ENCODE measurements around the gene LRRC4C.

The LRRC4C gene

DNA sequence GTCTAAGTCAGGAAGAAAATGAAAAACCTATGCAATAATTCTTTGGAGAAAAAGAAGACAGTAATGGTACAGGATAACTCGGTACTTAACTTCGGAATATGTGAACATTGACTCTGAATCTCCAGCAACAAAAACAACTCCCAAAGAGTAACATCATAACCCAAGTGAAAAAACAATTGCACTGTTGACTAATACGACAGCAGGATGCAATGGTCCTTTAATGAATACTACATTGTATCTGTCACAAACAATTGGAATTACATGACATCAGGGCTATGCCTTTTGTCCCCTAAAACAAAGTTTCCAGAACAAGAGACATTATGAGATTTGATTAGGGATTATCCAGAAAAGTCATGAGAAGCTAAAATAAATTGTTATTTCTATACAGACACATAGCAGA is 1065.9 kb downstream of the LRRC4C start:
- Mint-ChIP-seq H3K9me3 (peaks cover 15% of the 10 kb centered on the region), H3K27ac (no peak overlapping the region), H3K4me1 (ENCODE audit: low read depth) (no peaks in the 10 kb centered on the region), H3K27me3 (no peaks in the 10 kb centered on the region), H3K36me3 (ENCODE audit: low read depth) (no peaks in the 10 kb centered on the region), H3K4me3 (no peak overlapping the region)
- DNase-seq, result no peak

DNA sequence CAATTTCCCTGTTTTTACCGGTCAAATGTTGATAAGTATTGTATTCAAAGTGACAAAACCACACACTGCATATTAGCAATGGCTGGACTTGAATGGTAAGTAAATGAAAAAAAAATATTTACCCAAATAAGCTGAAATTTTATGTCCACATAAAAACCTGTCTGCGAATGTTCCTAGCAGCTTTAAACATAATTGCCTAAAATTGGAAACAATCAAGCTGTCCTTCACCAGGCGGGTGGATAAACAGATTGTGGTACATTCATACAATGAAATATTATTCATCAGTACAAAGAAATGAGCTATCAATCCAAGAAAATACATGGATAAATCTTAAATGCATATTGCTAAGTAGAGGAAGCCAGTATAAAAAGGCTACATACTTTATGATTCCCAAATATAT is 1067.8 kb downstream of the LRRC4C start:
- no peak for DNase-seq
- no peak overlapping the region for H3K27ac Mint-ChIP-seq
- H3K27me3 Mint-ChIP-seq, result no peaks in the 10 kb centered on the region
- H3K4me3 Mint-ChIP-seq, result no peak overlapping the region
- H3K4me1 Mint-ChIP-seq (ENCODE audit: low read depth), result no peaks in the 10 kb centered on the region
- H3K36me3 Mint-ChIP-seq (ENCODE audit: low read depth), result no peaks in the 10 kb centered on the region
- H3K9me3 Mint-ChIP-seq, result peaks cover 15% of the 10 kb centered on the region

DNA sequence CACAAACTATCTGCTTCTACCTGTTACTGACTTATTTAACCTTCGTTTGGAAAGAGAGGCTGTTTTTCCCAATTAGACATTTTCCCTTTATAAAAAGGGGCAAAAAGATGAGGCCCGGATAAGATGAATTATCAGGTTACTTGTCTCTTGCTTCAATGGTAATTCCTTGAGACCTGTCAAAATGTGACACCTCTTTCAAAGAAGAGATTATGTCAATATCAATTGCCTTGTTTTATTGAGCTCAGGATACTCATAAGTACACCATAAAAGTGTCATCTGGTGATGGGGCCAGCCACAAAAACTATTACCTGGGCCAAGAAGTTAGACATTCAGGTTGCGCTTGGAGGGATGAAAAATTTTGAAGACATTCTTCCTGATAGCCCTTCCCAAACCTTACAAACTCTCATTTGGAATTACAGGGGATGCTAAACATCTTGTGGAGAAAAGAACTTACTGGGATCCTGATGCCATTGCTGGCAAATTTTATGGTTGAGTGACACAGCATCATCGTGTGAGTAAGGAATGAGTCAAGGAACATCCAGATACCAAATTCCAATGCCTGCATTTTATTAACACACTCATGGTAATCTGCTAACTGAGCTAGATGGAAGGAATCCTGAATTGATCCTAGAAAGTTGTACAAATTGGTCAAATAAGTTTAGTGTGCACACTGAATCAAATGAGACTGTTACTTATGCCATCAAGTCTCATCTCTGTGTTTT is 1071.2 kb downstream of the LRRC4C start:
- H3K4me1 Mint-ChIP-seq (ENCODE audit: low read depth), result no peaks in the 10 kb centered on the region
- no peak overlapping the region for H3K27ac Mint-ChIP-seq
- H3K9me3 Mint-ChIP-seq, result peaks cover 18% of the 10 kb centered on the region
- no peaks in the 10 kb centered on the region for H3K36me3 Mint-ChIP-seq (ENCODE audit: low read depth)
- H3K4me3 Mint-ChIP-seq, result no peak overlapping the region
- H3K27me3 Mint-ChIP-seq, result no peaks in the 10 kb centered on the region
- no peak for DNase-seq

DNA sequence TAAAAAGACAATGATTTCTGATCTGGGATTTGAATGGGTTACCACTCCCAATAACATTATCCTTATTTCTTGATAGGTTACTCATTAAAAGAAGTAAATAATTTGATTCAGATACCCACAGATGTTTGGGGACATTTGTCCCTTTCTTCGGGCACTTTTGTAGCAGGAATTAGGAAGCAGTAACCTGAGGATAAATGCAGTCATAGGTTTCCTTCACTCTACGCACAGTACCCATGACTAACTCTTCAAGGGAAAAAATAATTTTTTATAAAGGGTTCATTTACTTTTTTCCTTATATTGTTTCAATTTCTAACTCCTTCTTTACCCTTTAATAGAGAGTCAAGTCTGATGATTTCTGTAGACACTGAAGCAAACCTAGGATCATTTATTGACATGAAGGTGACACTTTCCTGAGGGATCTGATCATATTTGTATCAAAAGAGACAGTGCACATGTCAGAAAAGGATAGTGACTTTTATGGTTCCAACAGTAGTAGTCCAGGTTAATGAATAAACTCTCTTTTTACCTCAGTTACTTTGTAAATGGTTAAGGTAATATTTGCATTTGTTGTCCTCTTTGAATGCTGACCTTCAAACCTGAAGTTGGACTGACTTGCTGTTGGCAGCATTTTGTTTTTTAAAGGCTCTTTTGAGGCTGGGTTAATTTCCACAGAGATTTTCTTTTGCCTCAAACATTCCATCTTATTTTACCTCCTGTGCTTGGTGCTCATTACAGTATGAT is 1072.0 kb downstream of the LRRC4C start:
- Mint-ChIP-seq H3K27ac (no peak overlapping the region), H3K36me3 (ENCODE audit: low read depth) (no peaks in the 10 kb centered on the region), H3K9me3 (peaks cover 16% of the 10 kb centered on the region), H3K4me1 (ENCODE audit: low read depth) (no peaks in the 10 kb centered on the region), H3K27me3 (no peaks in the 10 kb centered on the region), H3K4me3 (no peak overlapping the region)
- no peak for DNase-seq

DNA sequence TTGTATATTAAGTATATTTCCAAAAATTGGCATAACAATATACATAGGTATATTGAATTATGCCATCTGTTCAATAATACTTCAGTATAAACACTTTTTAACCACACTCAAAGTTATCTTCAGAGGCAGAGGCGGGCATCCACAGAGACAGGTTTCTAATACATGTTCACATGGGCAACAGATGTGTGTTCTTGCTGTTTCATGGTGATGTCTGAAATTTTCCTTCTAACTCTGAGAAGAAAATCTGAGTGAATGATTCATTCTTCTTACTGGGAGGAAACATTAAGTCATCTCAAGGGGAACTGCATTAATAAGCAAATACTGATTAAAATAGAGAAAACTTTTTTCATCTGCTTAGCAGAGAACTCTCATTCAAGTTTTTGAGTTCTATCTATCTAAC is 1074.5 kb downstream of the LRRC4C start:
- Mint-ChIP-seq H3K4me3 (no peak overlapping the region), H3K4me1 (ENCODE audit: low read depth) (no peaks in the 10 kb centered on the region), H3K27ac (no peak overlapping the region), H3K27me3 (no peaks in the 10 kb centered on the region), H3K36me3 (ENCODE audit: low read depth) (no peaks in the 10 kb centered on the region), H3K9me3 (peaks cover 18% of the 10 kb centered on the region)
- no peak for DNase-seq

DNA sequence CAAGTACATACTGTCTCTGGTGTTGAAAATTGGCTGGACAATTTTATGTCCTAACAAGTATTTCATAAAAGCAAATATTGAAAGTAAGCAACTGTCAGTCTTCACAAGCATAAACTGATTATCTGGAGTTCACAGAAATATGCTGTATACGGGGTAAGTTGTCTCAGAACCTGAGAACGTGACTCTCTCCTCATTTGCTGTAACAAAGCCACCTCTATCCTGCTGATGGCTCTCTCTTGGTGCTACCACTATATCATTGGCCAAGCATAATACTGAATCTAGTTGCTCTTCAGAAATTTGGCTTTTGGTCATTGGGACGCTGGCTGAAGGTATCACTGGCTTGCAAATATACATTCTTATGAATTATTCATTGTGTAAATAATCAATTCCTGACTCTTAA is 1078.0 kb downstream of the LRRC4C start:
- Mint-ChIP-seq H3K27me3 (no peaks in the 10 kb centered on the region), H3K4me3 (no peak overlapping the region), H3K36me3 (ENCODE audit: low read depth) (no peaks in the 10 kb centered on the region)

DNA sequence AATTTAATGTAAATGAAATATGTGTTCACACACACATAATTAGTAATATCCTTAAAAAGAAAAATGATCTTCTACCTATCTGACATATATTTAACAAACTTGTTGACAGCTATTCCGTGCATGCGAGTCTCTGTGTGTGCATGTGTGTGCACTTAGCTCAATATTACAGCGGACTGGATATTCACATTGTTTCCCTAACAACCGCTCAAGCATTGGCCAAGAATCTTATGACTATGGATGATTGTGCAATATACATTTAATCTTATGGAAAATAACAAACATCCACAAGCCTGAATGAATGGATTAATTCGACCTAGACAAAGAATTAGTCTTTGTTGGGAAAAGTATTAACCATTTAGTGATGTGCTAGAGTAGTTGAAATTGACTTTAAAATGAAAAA is 1078.6 kb downstream of the LRRC4C start:
- DNase-seq, result no peak
- H3K27ac Mint-ChIP-seq, result no peak overlapping the region
- H3K36me3 Mint-ChIP-seq (ENCODE audit: low read depth), result no peaks in the 10 kb centered on the region
- H3K4me3 Mint-ChIP-seq, result no peak overlapping the region
- no peaks in the 10 kb centered on the region for H3K4me1 Mint-ChIP-seq (ENCODE audit: low read depth)
- peaks cover 8% of the 10 kb centered on the region for H3K9me3 Mint-ChIP-seq
- H3K27me3 Mint-ChIP-seq, result no peaks in the 10 kb centered on the region

More for the DNA sequence above, 1078.0 kb downstream of the LRRC4C start:
- Mint-ChIP-seq H3K4me1 (ENCODE audit: low read depth) (no peaks in the 10 kb centered on the region), H3K9me3 (peaks cover 11% of the 10 kb centered on the region), H3K27ac (no peak overlapping the region)
- DNase-seq, result no peak

DNA sequence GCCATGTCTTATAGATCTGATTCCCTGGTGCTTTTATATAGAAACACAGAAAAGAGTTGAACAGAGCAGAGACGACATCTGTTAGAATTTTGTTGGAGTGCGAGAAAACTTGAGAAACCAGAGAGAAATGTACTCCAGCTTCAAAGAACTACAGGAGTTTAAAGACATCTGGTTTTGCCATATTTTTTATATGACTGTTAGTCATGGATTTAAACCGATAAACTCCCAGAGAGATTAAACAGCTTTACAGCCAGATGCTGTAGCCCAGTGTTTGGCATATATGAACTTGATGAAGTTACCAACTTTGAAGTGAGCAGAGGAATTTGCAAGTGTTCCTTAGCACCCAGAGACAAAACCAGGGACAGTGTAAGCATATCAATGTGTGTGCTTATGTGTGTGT is 1083.1 kb downstream of the LRRC4C start:
- H3K36me3 Mint-ChIP-seq (ENCODE audit: low read depth), result no peaks in the 10 kb centered on the region
- H3K27me3 Mint-ChIP-seq, result no peaks in the 10 kb centered on the region
- H3K4me1 Mint-ChIP-seq (ENCODE audit: low read depth), result no peaks in the 10 kb centered on the region
- peaks cover 16% of the 10 kb centered on the region for H3K9me3 Mint-ChIP-seq
- DNase-seq, result no peak
- no peak overlapping the region for H3K4me3 Mint-ChIP-seq
- no peak overlapping the region for H3K27ac Mint-ChIP-seq

DNA sequence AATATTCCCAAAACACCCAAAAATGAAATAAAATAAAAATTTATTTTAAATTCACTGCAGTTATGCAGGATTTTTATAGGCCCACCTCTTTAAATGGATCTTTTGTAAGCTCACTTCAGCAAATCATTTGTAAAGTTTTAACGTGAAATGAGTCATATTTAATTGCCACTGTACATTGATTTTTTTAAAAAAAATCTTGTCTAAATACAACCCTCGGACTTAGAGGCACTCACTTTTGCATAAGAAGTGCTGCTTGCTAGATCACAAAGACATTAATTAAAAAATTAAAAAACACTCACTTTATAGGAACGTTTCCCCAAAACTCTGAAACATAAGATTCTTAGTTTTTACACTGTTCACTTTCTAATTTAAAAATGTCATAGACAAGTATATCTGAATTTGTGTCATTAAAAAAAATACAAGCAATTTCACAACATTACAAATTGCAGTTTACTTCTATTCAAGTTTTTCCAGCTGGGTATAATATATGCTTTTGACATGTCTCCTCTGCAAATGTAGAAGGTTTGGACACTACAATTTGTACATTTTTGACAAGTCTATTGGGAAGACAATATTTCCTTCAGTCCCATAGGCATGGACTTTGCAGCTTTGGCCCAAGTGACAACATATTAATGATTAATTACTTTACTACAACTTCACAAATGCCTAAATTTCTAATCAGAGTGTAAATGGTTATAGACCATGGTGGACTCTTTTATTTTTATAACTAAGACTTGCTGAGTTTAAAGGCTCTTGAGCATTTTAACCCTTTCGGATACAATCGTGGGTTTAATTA is 1088.4 kb downstream of the LRRC4C start:
- no peaks in the 10 kb centered on the region for H3K27me3 Mint-ChIP-seq
- H3K9me3 Mint-ChIP-seq, result peaks cover 24% of the 10 kb centered on the region
- no peak overlapping the region for H3K27ac Mint-ChIP-seq
- H3K4me3 Mint-ChIP-seq, result no peak overlapping the region
- H3K4me1 Mint-ChIP-seq (ENCODE audit: low read depth), result no peaks in the 10 kb centered on the region
- H3K36me3 Mint-ChIP-seq (ENCODE audit: low read depth), result no peaks in the 10 kb centered on the region
- DNase-seq, result no peak

DNA sequence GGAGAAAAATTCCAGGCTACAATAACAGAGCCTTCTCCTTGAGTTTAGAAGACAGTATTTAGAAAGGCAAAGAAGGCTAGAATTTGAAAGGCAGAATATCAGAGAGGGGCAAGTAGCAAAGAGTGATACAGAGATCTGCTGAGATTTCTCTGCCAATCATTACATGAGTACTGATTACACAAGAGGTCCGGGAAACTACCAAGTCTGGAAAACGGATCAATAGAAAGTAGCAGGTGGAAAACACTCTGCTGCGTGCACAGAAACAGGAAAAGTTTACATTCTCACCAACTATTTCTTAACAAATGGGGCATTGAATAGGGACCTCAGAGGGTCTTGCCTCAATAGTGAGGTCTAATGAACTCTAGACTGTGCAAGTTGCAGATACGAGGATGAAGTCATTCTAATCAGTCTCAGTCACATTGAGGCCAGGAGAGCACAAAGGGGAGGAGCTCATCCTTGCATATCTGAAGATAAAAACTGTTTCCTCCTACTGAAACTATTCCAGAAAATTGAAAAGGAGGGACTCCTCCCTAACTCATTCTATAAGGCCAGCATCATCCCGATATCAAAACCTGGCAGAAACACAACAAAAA is 1099.2 kb downstream of the LRRC4C start:
- Mint-ChIP-seq H3K27me3 (no peaks in the 10 kb centered on the region), H3K4me3 (no peak overlapping the region), H3K27ac (no peak overlapping the region), H3K4me1 (ENCODE audit: low read depth) (no peaks in the 10 kb centered on the region), H3K9me3 (peaks cover 34% of the 10 kb centered on the region), H3K36me3 (ENCODE audit: low read depth) (no peaks in the 10 kb centered on the region)
- no peak for DNase-seq

DNA sequence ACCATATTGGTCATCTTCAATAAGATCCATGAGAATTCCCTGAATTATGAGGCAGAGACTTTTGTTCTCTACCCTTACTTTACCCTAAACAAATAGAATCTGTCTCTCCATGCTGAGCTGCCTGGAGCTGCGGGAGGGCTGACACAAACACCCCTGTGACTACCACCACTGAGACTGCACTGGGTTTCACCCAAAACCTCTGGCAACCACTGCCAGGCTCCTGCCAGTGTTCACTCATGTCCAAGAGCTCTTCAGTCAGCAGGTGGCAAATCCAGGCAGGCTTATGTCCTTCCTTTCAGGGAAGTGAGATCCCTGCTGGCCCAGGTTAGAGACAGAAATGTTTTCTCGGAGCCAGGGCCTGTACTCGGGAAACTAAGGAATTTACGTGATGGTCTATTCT is 1105.3 kb downstream of the LRRC4C start:
- no peaks in the 10 kb centered on the region for H3K36me3 Mint-ChIP-seq (ENCODE audit: low read depth)
- no peak overlapping the region for H3K4me3 Mint-ChIP-seq
- H3K27ac Mint-ChIP-seq, result no peak overlapping the region
- no peaks in the 10 kb centered on the region for H3K27me3 Mint-ChIP-seq
- peaks cover 29% of the 10 kb centered on the region for H3K9me3 Mint-ChIP-seq
- no peak for DNase-seq
- H3K4me1 Mint-ChIP-seq (ENCODE audit: low read depth), result no peaks in the 10 kb centered on the region

DNA sequence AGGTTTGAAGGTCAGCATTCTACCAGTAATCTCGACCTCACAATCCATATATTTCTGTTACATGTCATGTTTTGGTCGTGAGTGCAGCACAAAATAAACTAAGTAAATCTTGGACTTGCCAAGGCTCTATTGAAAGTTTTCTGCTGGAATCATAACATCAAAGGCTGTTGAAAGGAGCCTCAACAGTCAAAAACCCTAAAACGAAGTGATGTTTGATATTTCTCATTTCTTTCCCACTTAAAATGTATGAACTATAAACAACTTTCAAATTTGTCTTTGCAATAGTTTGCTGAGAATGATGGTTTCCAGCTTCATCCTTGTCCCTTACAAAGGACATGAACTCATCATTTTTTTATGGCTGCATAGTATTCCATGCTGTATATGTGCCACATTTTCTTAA is 1118.5 kb downstream of the LRRC4C start:
- DNase-seq, result no peak
- H3K4me3 Mint-ChIP-seq, result no peak overlapping the region
- H3K9me3 Mint-ChIP-seq, result peaks cover 23% of the 10 kb centered on the region
- no peaks in the 10 kb centered on the region for H3K36me3 Mint-ChIP-seq (ENCODE audit: low read depth)
- H3K27ac Mint-ChIP-seq, result no peak overlapping the region
- no peaks in the 10 kb centered on the region for H3K27me3 Mint-ChIP-seq
- H3K4me1 Mint-ChIP-seq (ENCODE audit: low read depth), result no peaks in the 10 kb centered on the region

DNA sequence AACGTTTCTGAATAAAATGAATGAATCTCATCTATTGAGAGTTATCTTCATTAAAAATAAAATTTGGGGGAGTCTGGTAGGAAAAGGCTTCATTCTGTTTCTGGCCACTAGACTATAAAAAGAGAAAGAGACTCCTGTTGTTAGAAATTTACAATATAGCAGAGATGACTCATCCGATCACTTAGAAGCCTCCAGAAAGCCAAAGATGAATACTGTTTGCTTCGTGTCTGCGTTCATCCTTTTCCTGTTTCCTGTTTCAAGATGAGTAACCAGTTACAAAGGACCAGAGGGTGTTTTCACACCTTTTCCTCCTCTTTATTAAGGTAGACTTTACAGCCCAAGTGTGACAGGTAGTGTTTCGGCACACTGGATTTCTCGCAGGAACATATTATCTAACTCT is 1120.7 kb downstream of the LRRC4C start:
- Mint-ChIP-seq H3K36me3 (ENCODE audit: low read depth) (no peaks in the 10 kb centered on the region), H3K27ac (no peak overlapping the region), H3K27me3 (no peaks in the 10 kb centered on the region), H3K4me3 (no peak overlapping the region), H3K4me1 (ENCODE audit: low read depth) (no peaks in the 10 kb centered on the region), H3K9me3 (peaks cover 12% of the 10 kb centered on the region)
- no peak for DNase-seq

DNA sequence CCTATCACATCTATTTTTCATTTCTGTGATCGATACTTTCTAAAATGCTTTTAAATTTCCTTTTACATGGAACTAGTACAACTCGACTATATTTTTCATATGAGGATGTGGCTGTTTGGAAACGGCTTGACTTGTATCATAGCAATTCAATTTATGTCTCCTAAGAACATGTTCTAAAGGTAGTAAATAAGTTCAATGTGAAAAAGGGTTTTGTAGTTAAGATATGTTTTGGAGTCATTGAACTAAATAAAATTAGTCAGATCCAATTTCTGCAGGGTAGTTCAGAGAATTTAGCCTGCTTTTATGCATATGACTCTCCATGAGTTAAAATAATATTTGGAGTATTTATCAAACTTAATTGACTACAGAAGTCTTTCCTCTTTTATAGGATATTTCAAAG is 1121.4 kb downstream of the LRRC4C start:
- Mint-ChIP-seq H3K36me3 (ENCODE audit: low read depth) (no peaks in the 10 kb centered on the region), H3K27ac (no peak overlapping the region), H3K27me3 (no peaks in the 10 kb centered on the region), H3K4me1 (ENCODE audit: low read depth) (no peaks in the 10 kb centered on the region), H3K9me3 (peaks cover 11% of the 10 kb centered on the region), H3K4me3 (no peak overlapping the region)
- DNase-seq, result no peak

Data from activated T-cell treated with anti-CD3 and anti-CD28 coated beads, Interleukin-2, amount 50 U/mL, for 24 hours (primary cell).